Measurements from ENCODE around the gene SDF4. TPM values are rescaled to one million over a fixed set of nuclear protein-coding genes. Genes with fewer than 3 reads are reported as not detected.

The SDF4 gene
- total and polyA plus RNA-seq, 7 experiments from 2014 or later: 74.8 to 124 (median 107) TPM

DNA sequence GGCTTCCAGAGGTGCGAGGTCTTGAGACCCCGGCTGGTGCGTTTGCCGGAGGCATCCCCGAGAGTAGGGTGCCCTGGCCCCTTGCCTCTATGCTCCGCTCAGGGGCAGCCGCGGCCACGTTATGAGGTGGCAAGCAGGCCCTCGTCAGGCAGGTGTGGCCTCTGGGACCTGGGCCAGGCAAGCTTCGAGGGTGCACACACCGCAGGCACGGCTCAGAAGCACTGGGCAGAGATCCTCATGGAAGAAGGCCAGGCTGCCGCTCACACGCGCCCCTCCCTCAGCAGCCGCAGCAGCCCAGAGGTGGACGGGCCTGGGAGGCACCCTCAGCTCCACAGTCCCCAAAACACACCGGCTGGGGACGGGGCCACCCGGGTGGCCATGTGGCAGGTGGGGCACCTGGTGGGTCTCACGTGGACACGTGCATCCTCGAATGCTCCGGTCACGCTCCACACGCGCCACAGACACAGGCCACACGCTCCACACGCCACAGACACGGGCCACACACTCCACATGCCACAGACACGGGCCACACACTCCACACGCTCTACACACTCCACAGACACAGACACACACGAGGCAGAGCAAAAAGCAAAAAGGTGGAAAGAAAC, 6.5 kb downstream of the SDF4 start:
- no peaks in the 10 kb centered on the region for H3K9me3 ChIP-seq (ENCODE audit: control insufficient read depth in 2 of 3, low read length in 3 of 3)
- H3K27ac Mint-ChIP-seq: peak overlapping the region in 1 of 9 donors; percentile 33
- peaks cover 14 to 43% (median 21%) of the 10 kb centered on the region in 7 donors for H3K4me1 Mint-ChIP-seq
- H3K9me3 Mint-ChIP-seq: no peaks in the 10 kb centered on the region
- H3K27me3 Mint-ChIP-seq: no peaks in the 10 kb centered on the region
- H3K27me3 ChIP-seq (ENCODE audit: control insufficient read depth in 2 of 2, insufficient read depth in 2 of 2, low read length in 2 of 2): no peaks in the 10 kb centered on the region
- H3K27ac ChIP-seq (ENCODE audit: low read depth, low read length): no peak overlapping the region
- peaks cover 5 to 27% (median 11%) of the 10 kb centered on the region in 5 donors for H3K36me3 Mint-ChIP-seq
- intact Hi-C loops (cut with micrococcal nuclease): no loop called here
- ChIA-PET POLR2A (no interaction called here), CTCF (no interaction called here)
- ATAC-seq: no peak
- H3K4me3 Mint-ChIP-seq: no peak overlapping the region
- peaks cover 0 to 84% (median 3%) of the 10 kb centered on the region in 3 experiments for H3K36me3 ChIP-seq (ENCODE audit: control insufficient read depth in 2 of 3, insufficient read depth in 3 of 3, low read length in 3 of 3)
- H3K4me1 ChIP-seq (ENCODE audit: control insufficient read depth in 2 of 2, insufficient read depth in 2 of 2, low read length in 2 of 2): peaks cover 6 to 7% of the 10 kb centered on the region in 2 donors
- no peak overlapping the region for H3K4me3 ChIP-seq (ENCODE audit: low read length)
- no peak for DNase-seq

- intact Hi-C loops (cut with micrococcal nuclease): no loop called here
- DNase-seq (no peak), ATAC-seq (no peak)
- H3K27ac Mint-ChIP-seq: no peak overlapping the region
- Histone ChIP-seq H3K9me3 (ENCODE audit: control insufficient read depth in 2 of 3, low read length in 3 of 3) (no peaks in the 10 kb centered on the region), H3K27me3 (ENCODE audit: control insufficient read depth in 2 of 2, insufficient read depth in 2 of 2, low read length in 2 of 2) (no peaks in the 10 kb centered on the region), H3K4me3 (ENCODE audit: low read length) (no peak overlapping the region), H3K36me3 (ENCODE audit: control insufficient read depth in 2 of 3, insufficient read depth in 3 of 3, low read length in 3 of 3) (peaks cover 0 to 96% (median 3%) of the 10 kb centered on the region in 3 experiments), H3K27ac (ENCODE audit: low read depth, low read length) (no peak overlapping the region), H3K4me1 (ENCODE audit: control insufficient read depth in 2 of 2, insufficient read depth in 2 of 2, low read length in 2 of 2) (peaks cover 0 to 2% of the 10 kb centered on the region in 2 donors)
- no peaks in the 10 kb centered on the region for H3K9me3 Mint-ChIP-seq
- no peak overlapping the region for H3K4me3 Mint-ChIP-seq
- ChIA-PET POLR2A (no interaction called here), CTCF (no interaction called here)
- H3K27me3 Mint-ChIP-seq: no peaks in the 10 kb centered on the region
- peaks cover 5 to 24% (median 11%) of the 10 kb centered on the region in 5 donors for H3K36me3 Mint-ChIP-seq
- H3K4me1 Mint-ChIP-seq: peaks cover 5 to 28% (median 9%) of the 10 kb centered on the region in 7 donors
These were observed 7.9 kb downstream of the SDF4 start for GRCh38 chr1:1223891-1224290.

DNA sequence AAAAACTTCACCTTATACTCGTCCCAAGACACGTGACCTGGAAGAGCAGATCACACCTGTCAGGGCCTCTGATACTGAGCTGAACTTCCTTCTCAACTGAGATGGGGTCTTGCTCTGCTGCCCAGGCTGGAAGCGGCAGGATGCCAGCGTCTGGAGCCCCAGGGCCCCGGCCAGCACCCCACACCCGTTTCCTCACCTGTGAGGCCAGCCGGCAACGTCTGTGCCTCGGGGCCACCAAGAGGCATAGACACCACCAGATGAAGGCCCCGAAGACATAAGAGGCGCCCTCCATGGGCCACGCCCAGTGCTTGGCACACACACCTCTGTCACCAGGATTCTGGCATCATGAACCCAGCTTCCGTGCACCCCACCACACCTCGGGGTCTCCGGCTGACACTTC, 8.5 kb downstream of the SDF4 start:
- H3K27ac Mint-ChIP-seq: no peak overlapping the region
- Histone ChIP-seq H3K9me3 (ENCODE audit: control insufficient read depth in 2 of 3, low read length in 3 of 3) (no peaks in the 10 kb centered on the region), H3K4me3 (ENCODE audit: low read length) (no peak overlapping the region), H3K36me3 (ENCODE audit: control insufficient read depth in 2 of 3, insufficient read depth in 3 of 3, low read length in 3 of 3) (peaks cover 0 to 95% (median 3%) of the 10 kb centered on the region in 3 experiments), H3K27me3 (ENCODE audit: control insufficient read depth in 2 of 2, insufficient read depth in 2 of 2, low read length in 2 of 2) (no peaks in the 10 kb centered on the region), H3K27ac (ENCODE audit: low read depth, low read length) (no peak overlapping the region), H3K4me1 (ENCODE audit: control insufficient read depth in 2 of 2, insufficient read depth in 2 of 2, low read length in 2 of 2) (peaks cover 0 to 2% of the 10 kb centered on the region in 2 donors)
- ATAC-seq (no peak), DNase-seq (no peak)
- POLR2A ChIA-PET: no interaction called here
- H3K4me1 Mint-ChIP-seq: peaks cover 5 to 27% (median 9%) of the 10 kb centered on the region in 7 donors
- CTCF ChIA-PET: no interaction called here
- intact Hi-C loops (cut with micrococcal nuclease): no loop called here
- H3K36me3 Mint-ChIP-seq: peaks cover 5 to 24% (median 11%) of the 10 kb centered on the region in 5 donors
- H3K9me3 Mint-ChIP-seq: no peaks in the 10 kb centered on the region
- no peak overlapping the region for H3K4me3 Mint-ChIP-seq
- no peaks in the 10 kb centered on the region for H3K27me3 Mint-ChIP-seq

GRCh38 chr1:1222575-1223225, 9.1 kb downstream of the SDF4 start:
- intact Hi-C loops (cut with micrococcal nuclease): no loop called here
- CTCF ChIA-PET: no interaction called here
- Histone ChIP-seq H3K36me3 (ENCODE audit: control insufficient read depth in 2 of 3, insufficient read depth in 3 of 3, low read length in 3 of 3) (peaks cover 0 to 95% (median 3%) of the 10 kb centered on the region in 3 experiments), H3K27ac (ENCODE audit: low read depth, low read length) (no peak overlapping the region), H3K9me3 (ENCODE audit: control insufficient read depth in 2 of 3, low read length in 3 of 3) (no peaks in the 10 kb centered on the region), H3K4me1 (ENCODE audit: control insufficient read depth in 2 of 2, insufficient read depth in 2 of 2, low read length in 2 of 2) (peaks cover 0 to 2% of the 10 kb centered on the region in 2 donors), H3K4me3 (ENCODE audit: low read length) (no peak overlapping the region), H3K27me3 (ENCODE audit: control insufficient read depth in 2 of 2, insufficient read depth in 2 of 2, low read length in 2 of 2) (no peaks in the 10 kb centered on the region)
- ATAC-seq (no peak), DNase-seq (no peak)
- POLR2A ChIA-PET: no interaction called here
- H3K27ac Mint-ChIP-seq: peak overlapping the region in 1 of 9 donors; percentile 36
- H3K36me3 Mint-ChIP-seq: peaks cover 5 to 27% (median 11%) of the 10 kb centered on the region in 5 donors
- peaks cover 5 to 27% (median 9%) of the 10 kb centered on the region in 7 donors for H3K4me1 Mint-ChIP-seq
- H3K9me3 Mint-ChIP-seq: no peaks in the 10 kb centered on the region
- no peaks in the 10 kb centered on the region for H3K27me3 Mint-ChIP-seq
- H3K4me3 Mint-ChIP-seq: peak overlapping the region in 1 of 10 donors; percentile 47

- Histone ChIP-seq H3K27ac (ENCODE audit: low read depth, low read length) (no peak overlapping the region), H3K4me3 (ENCODE audit: low read length) (no peak overlapping the region), H3K9me3 (ENCODE audit: control insufficient read depth in 2 of 3, low read length in 3 of 3) (no peaks in the 10 kb centered on the region), H3K4me1 (ENCODE audit: control insufficient read depth in 2 of 2, insufficient read depth in 2 of 2, low read length in 2 of 2) (peaks cover 0 to 2% of the 10 kb centered on the region in 2 donors), H3K36me3 (ENCODE audit: control insufficient read depth in 2 of 3, insufficient read depth in 3 of 3, low read length in 3 of 3) (peaks cover 0 to 93% (median 3%) of the 10 kb centered on the region in 3 experiments), H3K27me3 (ENCODE audit: control insufficient read depth in 2 of 2, insufficient read depth in 2 of 2, low read length in 2 of 2) (no peaks in the 10 kb centered on the region)
- CTCF ChIA-PET: no interaction called here
- Mint-ChIP-seq H3K4me3 (no peak overlapping the region), H3K4me1 (peaks cover 5 to 27% (median 9%) of the 10 kb centered on the region in 7 donors), H3K27ac (no peak overlapping the region), H3K27me3 (no peaks in the 10 kb centered on the region), H3K9me3 (no peaks in the 10 kb centered on the region), H3K36me3 (peaks cover 5 to 27% (median 11%) of the 10 kb centered on the region in 5 donors)
- intact Hi-C loops (cut with micrococcal nuclease): no loop called here
- no peak for DNase-seq
- ATAC-seq: peak; percentile 16
- POLR2A ChIA-PET: no interaction called here
These were observed 9.8 kb downstream of the SDF4 start for GRCh38 chr1:1221887-1222574.

- intact Hi-C loops (cut with micrococcal nuclease): no loop called here
- ChIA-PET POLR2A (no interaction called here), CTCF (no interaction called here)
- ATAC-seq: no peak
- Histone ChIP-seq H3K9me3 (ENCODE audit: control insufficient read depth in 2 of 3, low read length in 3 of 3) (no peaks in the 10 kb centered on the region), H3K27ac (ENCODE audit: low read depth, low read length) (no peak overlapping the region), H3K27me3 (ENCODE audit: control insufficient read depth in 2 of 2, insufficient read depth in 2 of 2, low read length in 2 of 2) (no peaks in the 10 kb centered on the region), H3K4me1 (ENCODE audit: control insufficient read depth in 2 of 2, insufficient read depth in 2 of 2, low read length in 2 of 2) (peaks cover 0 to 3% of the 10 kb centered on the region in 2 donors), H3K4me3 (ENCODE audit: low read length) (no peak overlapping the region), H3K36me3 (ENCODE audit: control insufficient read depth in 2 of 3, insufficient read depth in 3 of 3, low read length in 3 of 3) (peaks cover 0 to 89% (median 3%) of the 10 kb centered on the region in 3 experiments)
- Mint-ChIP-seq H3K36me3 (peaks cover 5 to 26% (median 8%) of the 10 kb centered on the region in 5 donors), H3K9me3 (no peaks in the 10 kb centered on the region), H3K4me3 (no peak overlapping the region), H3K27me3 (no peaks in the 10 kb centered on the region), H3K4me1 (peaks cover 0 to 28% (median 13%) of the 10 kb centered on the region in 7 donors), H3K27ac (no peak overlapping the region)
- DNase-seq: no peak
These were observed 11.6 kb downstream of the SDF4 start for GRCh38 chr1:1220197-1220596.
